HG02759 (cell line): Measurements from ENCODE around the gene IGFBP3.

Experiments
- ATAC-seq: cut with Tn5 transposase; IDR thresholded peaks from one replicate; pipeline ENCODE4 v1.9.1; 2021; ENCODE audit warnings: mild to moderate bottlenecking, moderate library complexity; ENCODE audit not compliant: unreplicated experiment

The IGFBP3 gene

GRCh38 chr7:45874408-45875131, 46.5 kb downstream of the IGFBP3 start:
- no peak for ATAC-seq

GRCh38 chr7:45873355-45873754, 47.7 kb downstream of the IGFBP3 start:
- no peak for ATAC-seq

DNA sequence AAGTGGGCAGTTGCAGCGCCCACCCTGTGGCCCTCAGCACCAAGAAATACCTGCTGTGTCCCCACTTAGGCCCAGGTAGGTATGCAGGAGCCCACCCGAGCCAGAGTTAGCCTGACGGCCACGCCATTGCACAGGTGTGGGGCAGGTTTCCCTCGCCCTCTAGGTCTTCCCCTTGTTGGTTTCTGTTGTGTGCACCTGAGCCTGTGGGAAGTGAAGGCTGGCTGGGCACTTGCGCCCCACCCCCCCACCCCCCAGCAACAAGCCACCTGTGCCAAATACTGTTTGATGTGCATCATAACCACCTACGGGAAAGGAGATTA, 48.1 kb downstream of the IGFBP3 start, which contains the start of gene CCDC201:
Gene CCDC201 (minus strand): TSS at position 48 of the 320 bp plus-strand sequence. CDS start 75 bp downstream, outside the sequence.
- no peak for ATAC-seq

GRCh38 chr7:45872116-45873034, 48.7 kb downstream of the IGFBP3 start:
- no peak for ATAC-seq

- ATAC-seq, result no peak
These were observed 51.6 kb downstream of the IGFBP3 start for GRCh38 chr7:45869426-45869825.

DNA sequence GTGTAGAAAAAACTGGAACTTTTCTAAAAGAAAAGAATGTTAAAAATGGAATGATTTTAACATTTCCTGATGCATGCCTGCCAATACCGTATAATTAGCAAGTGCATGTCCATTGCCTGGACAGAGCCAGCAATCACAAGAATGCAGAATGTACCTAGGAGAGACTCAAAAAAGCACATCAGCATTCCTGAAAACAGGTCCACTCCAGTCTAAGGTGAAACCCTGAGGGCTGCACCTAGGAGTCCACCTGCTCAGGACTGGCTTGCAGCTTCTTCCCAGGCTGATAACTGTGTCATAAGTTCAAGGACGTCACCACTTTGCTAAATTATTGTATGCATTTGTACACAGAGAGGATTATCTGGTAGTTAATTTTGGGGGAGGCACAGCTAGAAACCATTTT, 53.6 kb downstream of the IGFBP3 start:
- ATAC-seq, result no peak

DNA sequence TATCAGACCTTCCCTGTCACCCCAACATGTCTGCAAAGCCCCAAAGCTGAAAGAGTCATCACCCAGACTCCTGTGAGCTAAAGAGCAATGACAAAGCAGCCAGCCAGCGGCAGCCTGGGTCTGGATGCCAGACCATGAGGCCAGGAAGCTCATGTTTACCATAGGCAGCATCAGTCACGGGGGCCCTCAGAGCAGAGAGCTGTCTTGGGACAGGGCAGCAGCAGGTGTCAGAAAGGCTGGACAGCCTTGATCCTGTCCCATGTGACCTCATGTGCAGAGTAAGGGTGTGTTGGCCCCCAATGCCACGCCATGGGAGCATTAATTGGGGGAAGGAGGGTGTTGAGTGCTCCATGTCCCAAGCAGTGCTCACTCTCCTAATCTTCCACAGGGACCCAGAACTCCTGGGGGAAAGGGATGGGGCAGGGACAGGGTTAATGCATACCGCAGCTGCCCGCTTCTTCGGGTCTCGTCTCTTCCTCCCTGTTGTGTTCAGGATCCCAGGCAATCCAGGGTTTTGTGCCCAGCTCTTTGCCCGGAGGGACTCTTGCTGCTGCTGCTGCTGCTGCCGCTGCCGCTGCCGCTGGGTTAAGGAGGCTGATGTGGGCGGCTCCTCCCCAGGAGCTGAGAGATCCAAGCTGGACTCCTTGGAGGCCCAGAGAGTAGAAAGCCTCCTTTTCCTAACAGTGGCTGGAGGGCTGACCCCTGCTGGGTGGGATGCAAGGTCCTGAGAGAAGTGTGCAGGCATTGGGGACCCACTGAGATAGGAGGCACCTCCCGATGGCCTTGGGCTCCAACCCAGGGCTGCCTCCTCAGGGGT, 55.3 kb downstream of the IGFBP3 start:
- no peak for ATAC-seq

DNA sequence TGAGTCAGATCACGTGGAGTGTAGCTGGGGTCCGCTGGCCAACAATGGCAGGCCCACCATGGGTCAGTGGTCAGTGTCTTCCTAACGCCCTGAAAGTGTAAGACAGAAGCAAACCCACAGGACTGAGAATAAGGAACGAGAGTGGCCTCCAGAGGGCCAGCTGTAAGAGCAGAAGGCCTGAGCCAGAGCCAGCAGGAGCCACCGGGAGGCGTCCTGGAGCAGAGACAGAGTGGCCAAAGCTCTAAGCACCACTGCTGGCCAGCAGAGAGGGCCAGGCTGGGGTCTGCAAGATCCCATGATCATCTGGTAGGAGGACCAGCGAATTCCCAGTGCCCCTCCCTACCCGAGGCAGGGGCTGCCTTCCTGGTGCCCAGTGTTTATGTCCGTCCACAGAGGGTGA, 57.4 kb downstream of the IGFBP3 start:
- no peak for ATAC-seq
